Measurements from ENCODE around the gene PRSS56. TPM values are rescaled to one million over a fixed set of nuclear protein-coding genes. Genes with fewer than 3 reads are reported as not detected.

The PRSS56 gene
- total RNA-seq, 2 donors from 2014 or later: not detected

- Mint-ChIP-seq H3K4me3 (no peak overlapping the region), H3K27ac (no peak overlapping the region), H3K36me3 (ENCODE audit: low read depth) (no peaks in the 10 kb centered on the region), H3K27me3 (peaks cover 39% of the 10 kb centered on the region), H3K4me1 (peaks cover 8% of the 10 kb centered on the region)
- DNase-seq (no peak), ATAC-seq (no peak)
- H3K9me3 ChIP-seq (ENCODE audit: control insufficient read depth, low read length, poor library complexity, severe bottlenecking): no peaks in the 10 kb centered on the region
These were observed 1.3 kb upstream of the PRSS56 start for GRCh38 chr2:232518844-232519243.

DNA sequence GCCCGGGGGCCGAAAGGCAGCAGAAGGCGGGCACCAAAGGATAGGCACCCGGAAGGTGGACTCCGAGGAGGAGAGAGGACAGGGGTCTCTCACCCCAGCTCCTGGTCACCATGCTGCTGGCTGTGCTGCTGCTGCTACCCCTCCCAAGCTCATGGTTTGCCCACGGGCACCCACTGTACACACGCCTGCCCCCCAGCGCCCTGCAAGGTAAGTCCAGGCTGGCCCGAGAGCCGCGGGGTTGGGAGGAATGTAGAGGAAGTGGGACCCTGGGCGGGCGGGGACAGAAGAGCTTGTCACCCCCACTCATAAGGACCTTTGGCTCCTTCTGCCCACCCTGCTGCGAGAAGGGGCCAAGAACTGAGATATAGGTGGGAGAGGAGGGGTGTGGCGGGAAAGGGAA, 301 bp downstream of the PRSS56 start:
- DNase-seq: no peak
- H3K4me3 Mint-ChIP-seq: no peak overlapping the region

GRCh38 chr2:232521098-232521497, 910 bp downstream of the PRSS56 start:
- no peaks in the 10 kb centered on the region for H3K9me3 ChIP-seq (ENCODE audit: control insufficient read depth, low read length, poor library complexity, severe bottlenecking)
- H3K27me3 Mint-ChIP-seq: peaks cover 37% of the 10 kb centered on the region
- peaks cover 4% of the 10 kb centered on the region for H3K4me1 Mint-ChIP-seq
- DNase-seq: no peak
- H3K36me3 Mint-ChIP-seq (ENCODE audit: low read depth): no peaks in the 10 kb centered on the region
- no peak for ATAC-seq
- H3K4me3 Mint-ChIP-seq: peak overlapping the region; percentile 64
- H3K27ac Mint-ChIP-seq: no peak overlapping the region

More for the DNA sequence above, 301 bp downstream of the PRSS56 start:
- ATAC-seq: no peak
- no peaks in the 10 kb centered on the region for H3K9me3 ChIP-seq (ENCODE audit: control insufficient read depth, low read length, poor library complexity, severe bottlenecking)
- H3K4me1 Mint-ChIP-seq: peaks cover 4% of the 10 kb centered on the region
- peaks cover 37% of the 10 kb centered on the region for H3K27me3 Mint-ChIP-seq
- no peaks in the 10 kb centered on the region for H3K36me3 Mint-ChIP-seq (ENCODE audit: low read depth)
- H3K27ac Mint-ChIP-seq: no peak overlapping the region

- Mint-ChIP-seq H3K4me1 (peaks cover 3% of the 10 kb centered on the region), H3K27ac (no peak overlapping the region), H3K36me3 (ENCODE audit: low read depth) (no peaks in the 10 kb centered on the region), H3K4me3 (peak overlapping the region; percentile 63), H3K27me3 (peaks cover 36% of the 10 kb centered on the region)
- H3K9me3 ChIP-seq (ENCODE audit: control insufficient read depth, low read length, poor library complexity, severe bottlenecking): no peaks in the 10 kb centered on the region
- DNase-seq: peak; percentile 49 to 72 (median 69)
- ATAC-seq: peak; percentile 80
These were observed 1.9 kb downstream of the PRSS56 start for GRCh38 chr2:232521959-232522622.

DNA sequence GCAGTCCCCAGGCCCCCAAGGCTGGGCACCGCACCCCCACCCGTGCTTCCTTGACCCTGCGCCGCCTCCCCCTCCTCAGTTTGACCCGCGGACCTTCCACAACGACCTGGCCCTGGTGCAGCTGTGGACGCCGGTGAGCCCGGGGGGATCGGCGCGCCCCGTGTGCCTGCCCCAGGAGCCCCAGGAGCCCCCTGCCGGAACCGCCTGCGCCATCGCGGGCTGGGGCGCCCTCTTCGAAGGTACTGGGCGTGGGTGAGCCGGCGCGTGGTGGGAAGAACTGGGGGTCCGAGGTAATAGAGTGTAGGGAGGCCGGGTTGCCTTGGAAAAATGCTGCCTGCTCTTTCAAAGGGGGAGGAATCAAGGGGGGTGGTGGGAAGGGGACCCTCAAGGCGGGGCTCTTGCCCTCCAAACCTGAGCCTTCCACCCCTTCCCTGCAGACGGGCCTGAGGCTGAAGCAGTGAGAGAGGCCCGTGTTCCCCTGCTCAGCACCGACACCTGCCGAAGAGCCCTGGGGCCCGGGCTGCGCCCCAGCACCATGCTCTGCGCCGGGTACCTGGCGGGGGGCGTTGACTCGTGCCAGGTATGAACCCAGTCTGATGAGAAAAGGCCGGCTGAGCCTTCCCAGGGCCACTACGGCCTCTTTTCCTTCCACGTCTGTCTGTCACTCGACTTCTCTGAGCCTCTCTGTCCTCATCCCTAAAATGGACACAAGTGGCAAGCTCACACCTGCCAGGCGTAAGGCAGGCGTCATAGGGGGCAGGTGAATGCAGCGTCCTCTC, 2.6 kb downstream of the PRSS56 start:
- DNase-seq (no peak), ATAC-seq (no peak)
- Mint-ChIP-seq H3K27ac (no peak overlapping the region), H3K27me3 (peaks cover 38% of the 10 kb centered on the region), H3K36me3 (ENCODE audit: low read depth) (no peaks in the 10 kb centered on the region), H3K4me3 (peak overlapping the region; percentile 63), H3K4me1 (peaks cover 2% of the 10 kb centered on the region)
- H3K9me3 ChIP-seq (ENCODE audit: control insufficient read depth, low read length, poor library complexity, severe bottlenecking): no peaks in the 10 kb centered on the region

GRCh38 chr2:232523402-232523681, 3.2 kb downstream of the PRSS56 start:
- H3K27ac Mint-ChIP-seq: no peak overlapping the region
- peak overlapping the region; percentile 63 for H3K4me3 Mint-ChIP-seq
- peaks cover 39% of the 10 kb centered on the region for H3K27me3 Mint-ChIP-seq
- H3K9me3 ChIP-seq (ENCODE audit: control insufficient read depth, low read length, poor library complexity, severe bottlenecking): no peaks in the 10 kb centered on the region
- H3K4me1 Mint-ChIP-seq: peaks cover 3% of the 10 kb centered on the region
- no peak for ATAC-seq
- H3K36me3 Mint-ChIP-seq (ENCODE audit: low read depth): peaks cover under 1% of the 10 kb centered on the region
- DNase-seq: no peak

- Mint-ChIP-seq H3K36me3 (ENCODE audit: low read depth) (peaks cover 5% of the 10 kb centered on the region), H3K4me3 (peak overlapping the region; percentile 39), H3K27ac (no peak overlapping the region), H3K27me3 (peaks cover 40% of the 10 kb centered on the region), H3K4me1 (peaks cover 9% of the 10 kb centered on the region)
- no peak for DNase-seq
- ATAC-seq: peak; percentile 30
- H3K9me3 ChIP-seq (ENCODE audit: control insufficient read depth, low read length, poor library complexity, severe bottlenecking): no peaks in the 10 kb centered on the region
These were observed 3.8 kb downstream of the PRSS56 start for GRCh38 chr2:232523682-232524597.

- Mint-ChIP-seq H3K27me3 (peaks cover 41% of the 10 kb centered on the region), H3K4me3 (peak overlapping the region; percentile 39), H3K36me3 (ENCODE audit: low read depth) (peaks cover 5% of the 10 kb centered on the region), H3K4me1 (peaks cover 10% of the 10 kb centered on the region), H3K27ac (no peak overlapping the region)
- ATAC-seq: no peak
- no peaks in the 10 kb centered on the region for H3K9me3 ChIP-seq (ENCODE audit: control insufficient read depth, low read length, poor library complexity, severe bottlenecking)
- DNase-seq: no peak
These were observed 4.6 kb downstream of the PRSS56 start for GRCh38 chr2:232524771-232525170.

DNA sequence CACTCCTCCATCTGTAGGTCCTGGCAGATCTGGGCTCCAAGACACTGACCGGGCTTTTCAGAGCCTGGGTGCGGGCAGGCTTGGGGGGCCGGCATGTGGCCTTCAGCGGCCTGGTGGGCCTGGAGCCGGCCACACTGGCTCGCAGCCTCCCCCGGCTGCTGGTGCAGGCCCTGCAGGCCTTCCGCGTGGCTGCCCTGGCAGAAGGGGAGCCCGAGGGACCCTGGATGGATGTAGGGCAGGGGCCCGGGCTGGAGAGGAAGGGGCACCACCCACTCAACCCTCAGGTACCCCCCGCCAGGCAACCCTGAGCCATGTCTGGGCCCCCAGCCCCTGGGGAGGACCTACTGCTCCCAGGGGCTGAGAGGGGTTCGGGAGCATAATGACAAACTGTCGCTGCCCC, 5.0 kb downstream of the PRSS56 start:
- Mint-ChIP-seq H3K27me3 (peaks cover 44% of the 10 kb centered on the region), H3K36me3 (ENCODE audit: low read depth) (peaks cover 5% of the 10 kb centered on the region), H3K4me3 (no peak overlapping the region), H3K4me1 (peaks cover 10% of the 10 kb centered on the region), H3K27ac (no peak overlapping the region)
- no peaks in the 10 kb centered on the region for H3K9me3 ChIP-seq (ENCODE audit: control insufficient read depth, low read length, poor library complexity, severe bottlenecking)
- ATAC-seq: no peak
- DNase-seq: no peak

DNA sequence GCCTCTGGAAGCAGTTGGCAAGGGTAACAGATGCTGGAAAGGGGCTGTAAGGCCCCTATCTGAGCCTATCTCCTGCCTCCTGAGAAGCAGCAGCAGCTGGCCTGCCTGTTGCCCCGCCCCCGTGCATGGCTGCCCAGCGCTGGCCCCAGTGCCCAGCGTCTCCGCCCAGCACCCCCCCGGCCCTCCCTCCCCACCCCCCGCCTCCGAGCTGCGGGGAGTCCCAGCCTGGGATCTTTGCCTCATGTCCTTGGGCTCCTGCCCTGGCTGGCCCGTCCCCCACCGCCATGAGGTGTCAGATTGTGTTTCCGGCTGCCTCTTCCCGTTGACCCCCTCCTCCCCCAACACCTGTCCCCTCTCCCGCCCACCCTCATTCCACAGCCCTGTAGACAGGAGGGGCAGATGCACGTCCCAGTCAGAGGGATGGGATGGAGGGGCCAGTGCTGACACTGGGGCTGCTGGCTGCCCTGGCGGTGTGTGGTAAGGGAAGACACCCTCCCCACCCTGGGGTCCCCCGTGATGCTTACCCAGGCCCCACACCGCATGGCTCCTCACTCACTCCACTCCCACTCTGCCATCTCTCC, 5.7 kb downstream of the PRSS56 start, which contains the start of gene CHRND:
TSS of gene CHRND (plus strand) at position 370 of the 581 bp plus-strand sequence. CDS start at position 426, 56 bp downstream.
- no peak within 1 kb of the TSS for H3K4me3 Mint-ChIP-seq
- peak within 1 kb of the TSS; percentile 27 for H3K27ac Mint-ChIP-seq
- H3K27me3 Mint-ChIP-seq: peaks cover 51% of the 10 kb centered on the region
- DNase-seq (no peak), ATAC-seq (no peak)
- H3K36me3 Mint-ChIP-seq (ENCODE audit: low read depth): peaks cover 5% of the 10 kb centered on the region
- H3K4me1 Mint-ChIP-seq: peaks cover 10% of the 10 kb centered on the region
- no peaks in the 10 kb centered on the region for H3K9me3 ChIP-seq (ENCODE audit: control insufficient read depth, low read length, poor library complexity, severe bottlenecking)

GRCh38 chr2:232526372-232526941, 6.3 kb downstream of the PRSS56 start:
- Mint-ChIP-seq H3K27ac (peak overlapping the region; percentile 27), H3K27me3 (peaks cover 48% of the 10 kb centered on the region), H3K4me3 (no peak overlapping the region), H3K4me1 (peaks cover 9% of the 10 kb centered on the region), H3K36me3 (ENCODE audit: low read depth) (peaks cover 5% of the 10 kb centered on the region)
- no peak for ATAC-seq
- no peak for DNase-seq
- H3K9me3 ChIP-seq (ENCODE audit: control insufficient read depth, low read length, poor library complexity, severe bottlenecking): no peaks in the 10 kb centered on the region

GRCh38 chr2:232527905-232528470, 7.8 kb downstream of the PRSS56 start:
- ATAC-seq: no peak
- Mint-ChIP-seq H3K4me1 (peaks cover 8% of the 10 kb centered on the region), H3K27me3 (peaks cover 50% of the 10 kb centered on the region), H3K4me3 (no peak overlapping the region), H3K27ac (peak overlapping the region; percentile 80), H3K36me3 (ENCODE audit: low read depth) (peaks cover 5% of the 10 kb centered on the region)
- no peaks in the 10 kb centered on the region for H3K9me3 ChIP-seq (ENCODE audit: control insufficient read depth, low read length, poor library complexity, severe bottlenecking)
- DNase-seq: no peak
